WTC11 (cell line): Measurements from ENCODE around the gene QRFPR.

Source experiments
- ATF2 ChIP-seq: sonication (generic); formaldehyde crosslinking; IDR thresholded peaks from 2 replicates; pipeline ENCODE4 v1.8.1; 2022; ENCODE audit warnings: low read depth, missing genetic modification reagents, borderline replicate concordance
- MAX ChIP-seq: sonication (generic); formaldehyde crosslinking; IDR thresholded peaks from 2 replicates; pipeline ENCODE4 v1.8.0; 2022; ENCODE audit warnings: mild to moderate bottlenecking, missing genetic modification reagents

- TF ChIP-seq ATF2 (CRISPR knock-in tag) (no peak), MAX (CRISPR knock-in tag) (no peak)
These were observed 40.6 kb downstream of the QRFPR start for GRCh38 chr4:121340247-121340646.
